HG03354 (cell line): ENCODE measurements around the gene ARL16.
A peak's percentile ranks its signal among the peaks of the same experiment; 100 is the strongest.

Experiments
- ATAC-seq: cut with Tn5 transposase; IDR thresholded peaks from one replicate; pipeline ENCODE4 v1.9.1; 2021; ENCODE audit warnings: mild to moderate bottlenecking; ENCODE audit not compliant: unreplicated experiment, poor library complexity, severe bottlenecking

Gene ARL16

DNA sequence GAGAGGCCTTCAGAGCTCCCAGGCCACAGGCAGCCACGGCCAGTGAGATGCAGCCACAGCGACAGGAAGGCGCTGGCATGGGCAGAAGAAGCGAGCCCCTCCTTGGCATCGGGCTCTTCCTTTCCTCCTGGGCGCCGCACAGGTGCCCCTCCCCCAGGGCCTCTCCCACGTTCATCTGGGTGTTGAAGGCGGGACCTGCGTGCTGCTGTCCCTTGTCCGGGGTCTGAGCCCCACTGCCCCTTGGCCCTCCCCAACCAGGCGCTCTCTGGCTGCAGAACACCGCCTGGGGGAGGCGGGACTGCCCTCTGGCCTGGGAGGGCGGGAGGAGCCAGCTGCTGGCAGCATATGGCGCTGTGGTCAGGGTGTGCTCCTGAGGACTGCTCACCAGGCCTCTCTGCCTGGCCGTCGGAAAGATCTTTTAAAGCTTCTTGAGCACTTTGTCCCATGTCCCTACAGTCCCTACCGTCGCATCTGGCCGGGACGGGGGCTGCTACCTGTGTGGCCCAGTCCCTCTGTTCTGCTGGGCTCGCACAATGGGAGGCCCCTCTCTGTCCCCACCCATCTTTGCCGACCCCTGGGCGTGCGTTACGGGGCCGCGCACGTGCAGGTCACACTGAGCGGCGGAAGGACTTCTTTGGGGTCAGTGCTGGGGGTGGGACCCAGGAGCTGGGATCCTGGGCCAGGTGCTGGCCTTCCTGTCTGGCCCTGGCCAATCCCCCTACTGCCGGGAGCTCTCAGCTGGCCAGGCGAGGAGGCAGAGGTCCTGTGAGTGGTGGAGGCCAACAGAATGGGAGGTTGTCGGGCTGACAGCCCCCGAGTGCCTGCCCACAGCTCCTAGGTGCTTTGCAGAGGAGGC is 30.2 kb upstream of the ARL16 start:
- no peak for ATAC-seq

DNA sequence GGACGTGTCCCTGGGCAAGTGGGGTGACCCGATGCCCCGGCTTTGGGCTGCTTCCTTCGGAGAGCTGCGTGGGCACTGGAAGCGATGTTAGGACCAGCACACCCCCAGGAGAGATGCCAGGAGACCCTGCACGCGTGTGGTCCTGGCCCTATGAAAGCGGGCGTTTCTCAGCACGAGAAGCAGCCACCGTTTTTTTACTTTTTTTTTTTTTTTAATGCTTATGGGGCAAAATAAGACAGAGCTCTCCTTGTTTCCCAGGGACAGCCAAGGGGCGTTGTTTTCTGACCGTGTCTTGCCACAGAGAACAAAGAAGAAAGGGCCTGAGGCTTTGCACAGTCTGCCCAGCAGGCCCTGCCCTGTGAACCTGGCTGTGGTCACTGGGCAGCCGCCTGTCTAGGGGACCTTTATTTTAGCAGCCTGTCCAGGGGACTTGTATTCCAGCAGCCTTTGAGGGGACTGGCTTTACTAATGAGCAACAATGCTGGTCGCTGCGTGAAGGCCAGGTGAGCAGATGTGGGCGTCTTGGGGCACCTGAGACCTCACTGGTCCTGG is 29.5 kb upstream of the ARL16 start:
- no peak for ATAC-seq

DNA sequence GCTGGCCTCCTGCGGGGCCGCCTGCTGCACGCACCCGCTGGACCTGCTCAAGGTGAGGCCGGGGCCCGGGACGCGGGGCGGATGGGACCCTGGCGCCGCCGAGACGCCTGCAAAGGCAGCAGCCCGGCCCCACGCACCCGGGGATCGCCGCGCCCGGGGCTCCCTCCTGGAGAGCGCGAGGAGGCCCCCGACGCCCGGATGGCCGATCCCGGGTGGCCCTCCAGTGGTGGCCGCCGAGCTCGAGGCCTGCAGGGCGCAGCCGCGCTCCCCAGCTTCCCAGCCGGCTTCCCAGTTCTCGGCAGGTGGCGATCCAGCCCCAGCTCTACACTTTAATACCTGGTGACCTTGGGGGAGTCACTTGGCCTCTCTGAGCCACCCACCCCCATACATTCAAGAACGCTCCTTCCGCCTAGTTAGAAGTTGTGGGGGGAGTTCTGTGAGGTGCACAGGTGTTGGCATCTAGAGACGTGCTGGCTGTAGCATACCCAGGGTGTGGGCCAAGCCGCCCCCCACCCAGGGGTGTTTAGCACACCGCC is 28.9 kb upstream of the ARL16 start:
- ATAC-seq, result peak; percentile 24

DNA sequence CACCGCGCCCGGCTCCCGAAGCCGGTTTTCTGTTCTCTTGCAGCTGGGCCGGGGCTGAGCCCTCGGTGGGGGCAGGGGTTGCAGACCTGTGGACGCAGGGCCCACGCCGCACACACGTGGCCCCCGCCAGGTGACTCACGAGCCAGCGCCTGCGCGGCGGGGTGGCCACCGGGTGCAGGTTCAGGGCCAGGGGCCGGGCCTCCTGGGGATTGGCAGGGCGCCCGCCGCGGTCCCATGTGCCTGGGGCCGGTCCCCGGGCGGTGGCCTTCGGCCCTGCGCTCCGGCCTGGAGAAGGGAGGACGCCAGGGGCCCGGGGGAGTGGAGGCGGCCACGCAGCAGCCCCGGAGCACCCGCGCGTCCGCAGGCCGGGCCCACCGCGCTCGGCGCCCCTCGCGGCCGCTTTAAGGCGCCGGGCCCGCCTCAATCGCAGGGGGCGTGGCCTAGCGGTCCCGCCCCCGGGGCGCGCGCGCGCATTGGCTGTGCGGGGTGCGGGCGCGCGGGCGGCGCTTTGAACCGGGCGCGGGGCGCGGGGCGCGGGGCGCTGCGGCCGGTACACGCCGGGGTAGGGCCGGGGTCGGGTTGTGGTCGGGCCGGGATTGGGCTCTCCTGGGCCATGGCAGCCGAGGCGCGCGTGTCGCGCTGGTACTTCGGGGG is 28.3 kb upstream of the ARL16 start, which contains the start of gene SLC25A10:
Gene SLC25A10, plus strand, starts transcription at position 471 of the 654 bp plus-strand sequence. Its CDS starts 143 bp downstream, at position 614.
- ATAC-seq, result peak; percentile 73

DNA sequence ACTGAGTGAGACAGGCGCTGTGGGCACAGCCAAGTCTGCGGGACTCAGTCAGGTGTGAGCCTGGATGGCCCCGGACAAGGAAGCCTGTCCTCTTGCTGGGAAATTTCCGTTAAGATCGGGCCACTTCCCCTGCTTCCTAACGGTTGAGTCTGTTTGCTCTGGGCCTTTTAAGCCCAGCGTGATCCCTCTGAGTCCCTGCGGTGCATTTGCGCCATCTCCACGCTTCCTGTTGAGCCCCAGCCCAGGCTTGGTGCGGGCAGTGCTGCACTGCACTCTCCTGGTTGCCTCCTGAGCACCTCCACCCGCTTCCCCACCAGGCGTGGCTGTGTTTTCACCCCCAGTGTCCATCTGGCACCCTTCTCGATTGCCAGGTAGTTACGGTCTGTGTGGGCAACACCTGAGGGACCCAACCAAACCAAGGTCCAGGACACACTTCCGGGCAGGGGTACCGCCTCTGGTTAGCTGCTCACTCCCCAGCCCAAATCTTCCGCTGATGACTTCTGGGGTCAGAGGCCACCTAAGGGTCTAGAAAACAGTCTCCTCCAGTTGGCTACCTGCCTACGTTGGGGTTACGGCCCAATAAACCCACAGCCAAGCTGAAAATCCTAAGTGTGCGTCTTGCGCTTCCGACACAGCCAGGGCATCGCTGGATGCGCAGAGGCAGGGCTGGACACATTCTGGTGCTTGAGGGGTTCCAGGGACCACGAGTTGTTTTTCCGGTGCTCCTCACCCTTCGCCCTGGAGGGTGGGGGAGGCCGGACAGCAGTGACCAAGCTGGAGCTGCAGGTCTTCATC is 27.1 kb upstream of the ARL16 start:
- no peak for ATAC-seq

DNA sequence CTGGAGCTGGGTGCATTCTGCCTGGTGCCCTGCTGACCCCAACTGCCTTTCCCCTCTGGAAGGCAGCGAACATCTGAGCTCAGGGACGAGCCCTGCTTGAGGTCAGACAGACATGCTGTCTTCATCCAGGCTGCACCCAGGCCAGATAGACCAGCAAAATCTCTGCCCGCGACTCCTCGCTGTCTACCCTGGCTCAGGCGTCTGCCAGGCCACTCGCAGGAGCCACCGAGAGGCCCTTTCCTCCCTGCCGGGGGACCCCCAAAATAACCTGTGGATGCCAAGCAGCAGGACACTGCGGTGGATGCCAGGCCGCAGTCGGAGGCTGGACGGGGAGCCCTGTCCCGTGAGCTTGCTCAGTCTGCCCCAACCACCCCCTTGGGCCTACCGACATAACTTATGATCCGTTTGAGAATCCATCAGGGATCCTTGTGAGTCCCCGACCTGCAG is 25.2 kb upstream of the ARL16 start:
- ATAC-seq, result no peak

DNA sequence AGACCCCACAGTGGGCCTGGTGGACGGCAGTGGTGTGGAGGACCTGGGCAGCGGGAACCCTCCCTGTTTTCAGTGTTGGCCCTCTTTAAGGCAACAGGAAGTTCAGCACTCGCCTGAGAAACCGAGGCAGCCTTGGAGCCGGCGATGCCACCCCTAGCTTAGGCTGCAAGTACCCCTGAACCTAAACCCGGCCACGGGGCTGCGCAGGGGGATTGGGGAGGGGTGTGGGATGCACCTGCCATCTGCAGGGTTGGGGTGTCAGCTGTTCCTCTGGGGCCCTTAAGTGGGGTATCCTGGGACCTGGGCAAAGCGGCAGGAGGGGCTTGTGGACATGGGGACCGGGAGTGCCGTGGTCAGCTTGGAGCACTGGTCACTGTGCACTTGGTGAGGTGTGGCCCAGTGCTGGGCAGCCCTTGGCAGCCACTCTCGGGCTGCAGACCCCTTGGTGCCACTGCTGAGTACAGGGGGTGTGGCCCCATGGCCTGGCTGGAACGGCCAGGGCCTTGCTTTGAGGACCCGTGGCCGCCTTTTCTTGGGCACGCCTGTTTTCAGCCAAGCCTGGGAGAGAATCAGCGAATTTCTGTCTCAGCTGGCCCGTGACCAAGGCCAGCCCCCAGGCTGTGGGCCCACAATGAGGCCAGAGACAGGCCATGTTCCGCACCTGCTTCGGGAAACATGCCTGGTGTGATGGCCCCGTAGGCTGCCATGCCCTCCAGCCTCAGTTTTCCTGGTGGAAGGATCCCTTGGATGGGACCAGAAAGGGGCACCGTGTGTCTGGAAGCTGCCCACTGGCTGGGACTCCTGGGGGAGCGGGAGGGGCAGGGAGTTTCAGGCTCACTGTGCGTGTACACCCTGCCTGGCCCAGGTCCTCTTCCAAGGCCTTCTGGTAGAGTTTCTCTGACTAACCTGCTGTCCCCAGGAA is 24.4 kb upstream of the ARL16 start:
- ATAC-seq, result no peak

DNA sequence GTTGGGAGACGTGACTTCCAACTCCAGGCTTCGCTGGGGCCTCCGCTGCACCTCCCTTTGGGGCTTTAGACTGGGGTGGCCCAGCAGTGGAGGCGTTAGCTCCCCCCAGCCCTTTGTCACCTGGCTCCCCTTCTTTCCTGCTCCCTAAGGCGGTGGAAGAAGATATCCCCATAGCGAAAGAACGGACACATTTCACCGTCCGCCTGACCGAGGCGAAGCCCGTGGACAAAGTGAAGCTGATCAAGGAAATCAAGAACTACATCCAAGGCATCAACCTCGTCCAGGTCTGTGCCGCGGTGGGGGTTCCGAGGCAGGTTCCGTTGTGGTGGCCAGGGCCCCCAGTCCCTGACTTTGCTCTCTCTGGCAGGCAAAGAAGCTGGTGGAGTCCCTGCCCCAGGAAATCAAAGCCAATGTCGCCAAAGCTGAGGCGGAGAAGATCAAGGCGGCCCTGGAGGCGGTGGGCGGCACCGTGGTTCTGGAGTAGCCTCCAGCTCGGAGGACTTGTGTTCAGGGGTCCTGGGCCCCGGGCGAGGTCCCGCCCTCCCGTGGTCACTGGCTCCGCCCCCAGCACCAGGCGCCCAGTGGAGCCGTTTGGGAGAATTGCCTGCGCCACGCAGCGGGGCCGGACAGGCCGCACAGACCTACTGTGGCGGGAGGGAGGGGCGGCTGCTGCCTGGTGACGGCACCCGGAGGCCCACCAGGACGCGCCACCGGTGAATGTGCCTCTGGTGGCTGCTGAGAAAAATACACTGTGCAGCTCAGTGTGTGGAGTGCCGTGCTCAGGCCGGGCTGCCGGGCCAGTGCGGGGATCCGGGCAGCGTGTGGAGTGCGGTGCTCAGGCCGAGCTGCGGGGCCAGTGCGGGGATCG is 23.4 kb upstream of the ARL16 start:
- no peak for ATAC-seq

DNA sequence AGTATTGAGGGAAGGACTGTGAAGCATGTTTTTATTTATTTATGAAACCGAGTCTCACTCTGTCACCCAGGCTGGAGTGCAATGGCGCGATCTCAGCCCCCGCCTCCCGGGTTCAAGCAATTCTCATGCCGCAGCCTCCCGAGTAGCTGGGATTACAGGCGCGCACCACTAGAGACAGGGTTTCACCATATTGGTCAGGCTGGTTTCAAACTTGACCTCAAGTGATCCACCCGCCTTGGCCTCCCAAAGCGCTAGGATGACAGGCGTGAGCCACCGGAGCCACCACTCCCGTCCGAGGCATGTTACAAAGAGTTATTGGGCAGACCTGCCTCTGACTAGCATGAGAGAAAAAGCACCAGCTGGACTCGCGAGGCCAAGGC is 22.6 kb upstream of the ARL16 start:
- ATAC-seq, result no peak

DNA sequence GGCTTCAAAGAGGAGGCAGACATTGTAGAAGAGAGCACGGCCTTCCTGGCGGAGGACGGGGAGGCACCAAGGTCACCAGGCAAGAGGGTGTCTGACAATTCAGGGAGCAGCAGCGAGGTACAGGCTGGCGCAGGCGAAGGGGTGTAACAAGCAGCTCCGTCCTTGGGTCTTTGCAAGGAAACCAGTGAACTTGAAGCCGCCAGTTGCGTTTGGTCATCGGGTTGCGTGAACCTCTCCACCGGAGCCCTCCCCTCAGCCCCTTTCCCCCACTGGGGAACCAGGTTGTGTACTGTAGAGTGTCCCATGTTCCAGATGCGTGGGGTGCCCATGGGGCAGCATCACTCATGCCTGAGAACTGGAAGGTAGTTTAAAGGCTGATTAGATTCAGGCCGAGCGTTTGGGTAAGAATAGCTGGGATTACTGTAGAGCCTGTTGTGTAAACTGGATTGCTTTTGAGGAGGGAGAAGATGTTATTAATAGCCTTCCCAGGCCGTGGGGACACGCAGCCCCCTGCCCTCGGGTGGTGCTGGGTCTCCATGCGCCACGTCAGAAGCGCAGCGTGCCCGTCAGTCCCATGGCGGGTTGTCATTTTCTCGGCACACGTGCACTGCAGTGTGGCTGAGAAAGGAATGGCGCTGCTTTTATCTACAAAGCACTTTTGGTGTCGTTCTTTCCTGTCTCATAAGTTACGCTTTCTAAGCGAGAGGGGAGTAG is 22.1 kb upstream of the ARL16 start:
- ATAC-seq, result no peak

DNA sequence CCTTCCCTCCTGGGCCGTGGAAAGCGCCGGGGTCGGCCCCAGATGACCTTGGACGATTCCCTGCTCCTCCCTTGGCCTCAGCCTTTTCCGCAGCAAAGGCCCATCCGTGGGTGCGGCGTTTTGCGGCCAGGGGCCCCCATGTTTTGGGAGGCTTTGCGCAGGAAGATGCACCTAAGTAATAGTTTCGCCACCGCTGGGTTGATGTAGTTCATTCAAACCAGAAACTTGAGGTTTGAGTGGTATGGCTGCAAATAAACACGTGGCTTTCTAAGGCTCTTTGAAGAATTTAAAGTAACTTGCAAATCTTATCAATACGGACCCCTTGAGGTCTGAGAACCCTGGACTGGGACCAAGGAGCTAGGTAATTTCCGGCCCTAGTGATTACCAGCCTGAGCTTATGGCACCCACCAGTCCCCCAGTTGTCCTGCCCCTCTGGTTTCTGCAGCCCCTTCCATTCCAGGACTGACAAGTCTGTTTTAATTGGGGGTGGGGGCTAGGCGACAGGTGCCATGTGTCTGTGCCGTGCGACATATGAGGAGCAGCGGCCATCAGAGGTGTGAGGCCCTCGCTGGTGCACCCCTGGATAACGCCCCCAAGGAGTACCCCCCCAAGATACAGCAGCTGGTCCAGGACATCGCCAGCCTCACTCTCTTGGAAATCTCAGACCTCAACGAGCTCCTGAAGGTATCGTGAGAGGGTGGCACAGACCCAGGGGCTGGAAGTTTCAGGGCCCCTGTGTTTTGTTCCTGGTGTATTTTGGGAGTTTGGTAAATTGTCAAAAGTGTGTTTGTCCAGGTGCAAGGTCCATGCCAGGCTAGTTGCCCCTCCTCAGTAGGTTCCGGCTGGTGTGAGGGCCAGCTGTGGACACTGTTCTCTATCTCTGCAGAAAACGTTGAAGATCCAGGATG is 20.4 kb upstream of the ARL16 start:
- peak; percentile 8 for ATAC-seq

DNA sequence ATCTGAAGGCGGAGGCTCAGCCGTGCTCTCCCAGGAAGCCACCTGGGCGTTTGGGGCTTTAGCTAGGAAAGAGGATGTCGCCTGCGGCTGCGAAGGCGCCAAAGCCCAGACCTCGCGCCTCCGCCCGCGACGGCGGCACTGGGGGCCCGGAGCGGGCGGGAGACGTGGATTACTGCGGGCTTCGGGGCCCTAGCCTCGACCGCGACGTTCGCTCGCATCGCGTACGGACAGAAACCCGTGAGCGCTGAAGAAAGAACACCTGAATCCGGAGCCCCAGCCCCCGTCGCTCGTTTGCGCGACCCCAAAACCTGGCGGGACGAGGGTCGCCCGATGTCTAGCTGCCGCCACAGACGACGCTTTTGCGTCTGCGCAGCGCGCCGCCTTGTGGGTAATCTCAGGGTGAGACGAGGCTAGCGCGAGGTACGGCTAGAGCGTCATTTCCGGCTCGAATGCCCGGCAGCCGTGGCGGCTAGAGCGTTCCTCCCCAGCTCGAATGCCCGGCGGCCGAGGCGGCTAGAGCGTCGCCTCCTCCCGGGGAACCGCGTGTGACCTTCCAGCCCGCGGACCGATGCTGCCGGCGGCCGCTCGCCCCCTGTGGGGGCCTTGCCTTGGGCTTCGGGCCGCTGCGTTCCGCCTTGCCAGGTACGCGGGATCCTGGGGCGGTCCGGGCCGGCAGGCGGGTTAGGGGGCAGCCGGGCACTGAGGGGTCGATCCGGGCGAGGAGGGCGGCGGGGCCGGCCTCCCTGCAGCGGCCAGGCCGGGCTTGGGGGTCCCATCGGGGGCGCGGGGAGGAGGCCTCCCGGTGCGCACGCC is 19.5 kb upstream of the ARL16 start, which contains the start of gene MRPL12:
Gene MRPL12, plus strand, starts transcription at position 434 of the 813 bp plus-strand sequence. Its CDS starts 135 bp downstream, at position 569.
- peak; percentile 82 for ATAC-seq

DNA sequence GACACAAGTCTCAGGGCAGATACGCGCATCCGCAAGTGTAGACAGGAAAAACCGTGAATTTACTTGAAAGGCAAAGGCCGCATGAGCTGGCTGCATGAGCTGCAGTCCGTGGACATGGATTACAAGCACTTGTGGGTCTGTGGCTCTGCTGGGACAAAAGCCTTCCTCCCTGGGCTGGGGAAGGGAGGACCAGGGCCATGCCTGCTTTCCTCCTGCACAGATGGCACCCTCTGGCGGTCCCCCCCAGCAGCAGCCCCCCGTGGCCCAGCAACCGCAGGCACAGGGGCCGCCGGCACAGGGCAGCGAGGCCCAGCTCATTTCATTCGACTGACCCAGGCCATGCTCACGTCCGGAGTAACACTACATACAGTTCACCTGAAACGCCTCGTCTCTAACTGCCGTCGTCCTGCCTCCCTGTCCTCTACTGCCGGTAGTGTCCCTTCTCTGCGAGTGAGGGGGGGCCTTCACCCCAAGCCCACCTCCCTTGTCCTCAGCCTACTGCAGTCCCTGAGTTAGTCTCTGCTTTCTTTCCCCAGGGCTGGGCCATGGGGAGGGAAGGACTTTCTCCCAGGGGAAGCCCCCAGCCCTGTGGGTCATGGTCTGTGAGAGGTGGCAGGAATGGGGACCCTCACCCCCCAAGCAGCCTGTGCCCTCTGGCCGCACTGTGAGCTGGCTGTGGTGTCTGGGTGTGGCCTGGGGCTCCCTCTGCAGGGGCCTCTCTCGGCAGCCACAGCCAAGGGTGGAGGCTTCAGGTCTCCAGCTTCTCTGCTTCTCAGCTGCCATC is 17.9 kb upstream of the ARL16 start:
- no peak for ATAC-seq

DNA sequence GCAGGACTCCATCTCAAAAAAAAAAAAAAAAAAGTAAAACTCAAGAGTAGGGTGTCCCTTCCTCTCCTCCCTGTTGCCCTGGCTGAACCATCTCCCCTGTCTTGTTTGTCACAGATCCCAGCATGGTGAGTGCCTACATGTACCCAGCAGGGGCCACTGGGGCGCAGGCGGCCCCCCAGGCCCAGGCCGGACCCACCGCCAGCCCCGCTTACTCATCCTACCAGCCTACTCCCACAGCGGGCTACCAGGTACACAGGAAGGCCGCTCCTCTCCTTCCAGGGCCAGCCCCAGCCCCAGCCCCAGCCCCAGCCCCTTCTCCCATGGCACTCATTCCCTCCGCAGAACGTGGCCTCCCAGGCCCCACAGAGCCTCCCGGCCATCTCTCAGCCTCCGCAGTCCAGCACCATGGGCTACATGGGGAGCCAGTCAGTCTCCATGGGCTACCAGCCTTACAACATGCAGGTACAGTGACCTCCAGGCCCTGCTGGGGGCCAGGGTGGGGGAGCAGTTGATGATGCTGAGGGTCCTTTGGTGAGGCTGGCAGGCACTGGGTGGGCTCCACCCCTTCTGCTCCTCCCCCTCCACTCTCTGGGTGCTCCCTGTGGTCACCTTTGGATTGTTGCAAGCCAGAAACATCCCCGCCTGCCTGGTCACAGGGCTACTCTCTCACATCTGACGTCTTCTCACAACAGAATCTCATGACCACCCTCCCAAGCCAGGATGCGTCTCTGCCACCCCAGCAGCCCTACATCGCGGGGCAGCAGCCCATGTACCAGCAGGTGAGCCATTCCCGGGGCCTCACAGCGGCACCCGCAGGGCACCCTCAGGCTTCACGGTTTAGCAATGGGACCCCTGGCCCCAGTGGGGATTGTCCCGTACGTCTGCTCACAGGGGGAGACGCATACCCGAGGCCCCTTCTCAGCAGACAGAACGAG is 17.0 kb upstream of the ARL16 start:
- no peak for ATAC-seq
